NCI-H1694 treated with DMSO at 0.1 percent for 48 hours (cell line): ENCODE results near the gene KRT72.

Experiments used
- DNase-seq: peaks from one replicate; lab custom pipeline; 2025; lab: John Stamatoyannopoulos, UW

KRT72 gene

DNA sequence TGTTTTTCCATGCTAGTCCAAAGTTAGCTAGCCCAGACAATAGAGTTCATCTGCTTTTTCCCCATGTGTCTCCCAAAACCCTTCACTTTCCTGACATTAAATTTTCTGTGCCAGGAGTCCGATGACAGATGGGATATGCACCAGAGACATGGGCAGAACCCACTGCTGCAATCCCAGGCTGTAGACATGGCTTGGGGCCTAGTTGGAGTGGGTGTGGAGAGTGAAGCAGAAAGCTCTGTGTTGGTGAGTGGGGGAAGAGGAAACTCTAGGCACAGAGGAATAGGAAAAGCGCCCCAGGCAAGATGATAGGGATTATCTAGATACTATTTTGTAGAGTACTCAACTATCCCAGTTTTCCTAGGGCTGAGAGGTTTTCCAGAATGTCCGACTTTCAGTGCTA is 22.8 kb downstream of the KRT72 start:
- peak; percentile 58 for DNase-seq

GRCh38 chr12:52577316-52577715 is 23.9 kb downstream of the KRT72 start:
- DNase-seq: no peak

GRCh38 chr12:52575948-52576347 is 25.3 kb downstream of the KRT72 start:
- DNase-seq: no peak

- DNase-seq: no peak
These were observed 26.0 kb downstream of the KRT72 start for GRCh38 chr12:52575256-52575655.

- no peak for DNase-seq
These were observed 27.5 kb downstream of the KRT72 start, which contains the start of gene KRT74 for GRCh38 chr12:52573743-52574142. TSS of gene KRT74 (minus strand) at chr12:52573843. CDS start at chr12:52573777, 66 bp downstream.

GRCh38 chr12:52573306-52573705 is 28.0 kb downstream of the KRT72 start:
- DNase-seq: no peak

GRCh38 chr12:52570511-52570910 is 30.8 kb downstream of the KRT72 start:
- DNase-seq: no peak

DNA sequence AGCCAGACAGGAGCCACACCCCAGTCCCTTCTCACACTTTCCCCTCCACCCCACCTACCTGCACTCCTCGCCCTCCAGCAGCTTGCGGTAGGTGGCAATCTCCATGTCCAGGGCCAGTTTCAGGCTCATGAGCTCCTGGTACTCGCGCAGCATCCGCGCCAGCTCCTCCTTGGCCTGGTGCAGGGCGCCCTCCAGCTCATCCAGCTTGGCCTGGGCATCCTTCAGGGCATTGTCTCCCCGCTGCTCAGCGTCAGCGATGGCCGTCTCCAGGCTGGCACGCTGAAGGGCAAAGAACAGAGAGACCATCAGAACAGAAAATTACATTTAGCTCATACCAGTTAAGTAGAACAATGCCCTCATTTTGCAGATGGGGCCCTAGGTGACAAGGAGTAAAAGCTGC is 33.2 kb downstream of the KRT72 start:
- DNase-seq: no peak

DNA sequence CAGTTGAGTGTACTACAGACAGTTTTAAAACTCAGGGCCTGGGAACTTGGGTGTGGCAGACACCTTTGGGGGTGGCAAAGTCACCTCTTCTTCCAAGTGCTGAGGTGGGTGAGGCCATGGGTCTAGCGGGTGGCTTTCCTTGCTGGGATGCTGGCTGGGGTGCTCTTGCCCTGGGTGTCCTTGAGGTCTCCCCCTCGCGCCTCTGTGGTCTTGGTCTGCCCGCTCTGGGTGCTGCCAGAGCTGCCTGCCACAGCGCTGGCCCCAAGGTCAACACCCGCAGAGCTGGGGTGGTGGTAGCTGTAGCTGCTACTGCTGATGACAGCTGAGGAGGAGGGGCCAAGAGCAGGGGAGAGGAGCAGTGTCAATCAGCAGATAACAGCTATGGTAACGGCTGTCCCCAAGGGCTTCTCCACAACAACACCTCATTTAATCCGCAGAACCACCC is 34.4 kb downstream of the KRT72 start:
- DNase-seq: peak; percentile 26

DNA sequence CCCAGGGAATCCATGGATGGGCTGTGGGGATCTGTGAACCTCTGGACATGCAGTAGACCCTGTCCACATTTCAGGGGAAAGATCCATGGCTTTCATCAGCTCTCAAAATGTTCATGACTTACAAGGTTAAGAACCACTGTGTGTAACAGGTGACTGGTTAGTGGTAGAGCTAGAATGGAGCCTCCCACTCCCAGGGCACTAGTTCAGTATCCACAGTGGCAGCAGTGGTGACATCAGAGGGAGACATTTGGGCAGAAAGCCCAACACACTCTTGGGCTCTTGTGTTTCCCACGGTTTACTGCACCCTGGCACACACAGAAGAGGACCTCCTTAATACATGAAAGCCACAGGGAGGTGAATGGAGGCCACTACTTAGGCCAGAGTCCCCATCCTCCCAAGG is 36.7 kb downstream of the KRT72 start:
- no peak for DNase-seq

DNA sequence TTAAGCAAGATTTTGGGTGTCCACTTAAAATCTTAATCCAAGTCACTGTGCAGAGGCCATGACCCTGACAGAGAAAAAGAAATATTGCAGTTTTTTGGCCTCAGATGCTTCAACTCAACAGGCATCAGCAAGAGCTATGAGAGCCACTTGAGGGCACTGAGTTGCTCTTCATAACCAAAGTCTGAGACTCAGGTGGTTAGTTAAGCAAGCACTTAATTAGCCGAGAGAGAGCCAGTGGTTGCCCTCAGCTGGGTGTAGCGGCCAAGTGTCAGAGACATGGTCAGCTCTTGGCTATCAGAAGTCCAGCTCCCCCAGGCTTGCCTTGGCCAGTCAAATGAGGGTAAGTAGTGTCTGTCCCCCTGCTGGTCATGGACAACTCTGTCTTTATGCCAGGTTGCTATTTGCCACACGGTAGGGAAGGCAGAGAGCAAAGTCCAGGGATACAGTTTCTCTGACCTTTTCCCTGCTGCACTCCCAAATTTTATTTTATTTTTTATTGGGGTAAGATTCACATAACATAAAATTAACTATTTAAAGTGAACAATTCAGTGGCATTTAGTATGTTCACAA is 39.3 kb downstream of the KRT72 start:
- DNase-seq: no peak

GRCh38 chr12:52559979-52560378 is 41.3 kb downstream of the KRT72 start:
- no peak for DNase-seq

- DNase-seq: no peak
These were observed 42.4 kb downstream of the KRT72 start for GRCh38 chr12:52558781-52559445.

- DNase-seq: no peak
These were observed 43.8 kb downstream of the KRT72 start for GRCh38 chr12:52557476-52557875.

DNA sequence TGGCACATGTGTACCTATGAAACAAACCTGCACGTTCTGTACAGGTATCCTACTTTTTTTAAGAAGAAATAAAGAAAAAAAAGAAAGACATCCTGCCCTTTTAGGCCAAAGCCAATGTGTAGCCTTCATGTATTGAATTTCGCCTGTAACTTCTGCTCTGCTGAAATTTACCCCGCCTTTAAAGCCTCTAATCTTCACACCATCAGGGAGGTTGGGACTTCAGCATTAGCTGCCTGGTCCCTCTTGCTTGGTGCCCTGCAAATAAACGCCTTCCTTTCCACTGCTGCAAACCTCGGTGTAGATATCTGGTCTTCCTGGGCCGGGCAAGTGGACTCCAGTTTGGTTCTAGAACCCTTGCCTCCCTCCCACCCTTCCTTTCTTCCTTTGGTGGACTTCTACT is 45.7 kb downstream of the KRT72 start:
- DNase-seq: no peak

DNA sequence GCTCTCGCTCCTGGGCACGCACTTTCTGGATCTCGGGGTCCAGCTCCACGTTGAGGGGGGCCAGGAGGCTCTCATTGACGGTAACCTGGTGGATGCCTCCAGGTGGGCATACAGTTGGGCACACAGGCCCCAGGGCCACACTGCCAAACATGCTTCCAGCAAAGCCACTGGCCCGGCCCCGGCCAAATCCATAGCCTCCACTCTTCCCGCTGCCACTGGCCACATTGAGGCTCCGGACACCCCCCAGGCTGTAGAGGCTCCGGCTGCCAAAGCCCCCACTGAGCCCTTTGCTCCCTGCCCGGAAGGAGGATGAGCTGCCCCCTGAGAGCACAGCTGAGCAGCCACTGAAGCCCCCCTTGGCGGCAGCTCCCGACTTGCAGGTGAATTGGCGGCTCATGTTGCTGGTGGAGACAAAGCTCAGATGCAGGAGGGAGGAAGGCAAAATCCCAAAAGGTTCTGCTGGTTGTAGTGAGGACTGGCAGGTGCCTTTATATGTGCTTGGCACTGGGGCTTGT is 48.5 kb downstream of the KRT72 start, which contains the start of gene KRT71:
Gene KRT71 (minus strand): TSS at position 465 of the 515 bp plus-strand sequence. CDS start 68 bp downstream, at position 397.
- no peak for DNase-seq

DNA sequence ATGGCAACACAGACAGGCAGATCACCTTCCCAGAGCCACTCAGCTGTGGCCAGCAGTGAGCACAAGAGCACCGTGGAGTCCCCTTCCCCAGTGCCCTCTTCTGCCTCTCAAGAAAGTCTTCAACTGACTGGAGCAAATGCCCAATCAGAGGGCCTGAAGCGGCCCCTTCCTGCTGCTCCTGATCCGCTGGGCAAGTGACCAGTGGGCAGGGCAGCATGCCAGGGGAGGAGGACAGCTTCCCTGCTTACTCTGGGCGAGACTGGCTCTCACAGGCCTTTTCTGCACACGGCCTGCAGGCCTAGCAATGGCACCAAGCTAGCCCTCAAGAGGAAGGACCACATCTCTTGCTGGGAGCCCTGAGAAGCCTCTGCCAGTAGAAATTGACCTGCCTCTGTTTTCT is 49.2 kb downstream of the KRT72 start:
- no peak for DNase-seq

GRCh38 chr12:52551216-52551865 is 49.9 kb downstream of the KRT72 start:
- DNase-seq: no peak

DNA sequence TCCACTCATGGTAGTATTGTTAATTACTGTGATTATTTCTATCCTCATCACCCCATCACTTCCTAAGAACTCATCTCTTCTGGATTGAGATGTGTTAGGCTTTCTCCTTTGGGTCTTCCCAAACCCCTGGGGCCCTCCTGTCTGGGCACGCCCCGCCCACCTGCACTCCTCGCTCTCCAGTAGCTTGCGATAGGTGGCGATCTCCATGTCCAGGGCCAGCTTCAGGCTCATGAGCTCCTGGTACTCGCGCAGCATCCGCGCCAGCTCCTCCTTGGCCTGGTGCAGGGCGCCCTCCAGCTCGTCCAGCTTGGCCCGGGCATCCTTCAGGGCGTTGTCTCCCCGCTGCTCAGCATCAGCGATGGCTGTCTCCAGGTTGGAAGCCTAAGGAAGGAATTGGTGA is 55.1 kb downstream of the KRT72 start:
- DNase-seq: no peak

GRCh38 chr12:52543985-52544883 is 57.0 kb downstream of the KRT72 start:
- no peak for DNase-seq

DNA sequence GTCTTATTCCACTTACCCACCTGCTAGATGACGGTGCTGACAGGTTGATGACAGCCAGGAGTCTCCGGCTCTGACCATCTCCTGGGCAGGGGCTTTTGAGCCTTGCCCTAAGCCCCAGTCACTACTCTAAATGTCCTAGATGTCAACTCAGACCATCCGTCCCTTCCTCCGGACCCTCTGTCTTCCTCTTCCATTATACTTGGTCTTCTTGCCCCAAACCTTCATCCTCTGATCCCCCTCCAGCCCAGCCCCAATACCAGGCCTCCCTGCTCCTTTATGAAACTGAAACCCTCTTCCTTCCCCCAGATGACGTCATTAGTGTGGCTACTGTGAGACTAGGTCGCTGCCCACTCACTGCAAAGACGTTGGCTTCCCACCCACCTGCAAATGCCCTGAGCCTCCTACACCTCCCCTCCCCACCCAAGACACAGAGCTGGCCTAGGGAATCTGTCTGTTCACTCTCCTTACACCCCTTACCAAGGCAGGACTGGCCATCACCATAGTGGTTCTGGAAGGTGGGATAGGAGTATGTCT is 58.4 kb downstream of the KRT72 start:
- no peak for DNase-seq

GRCh38 chr12:52542157-52542556 is 59.1 kb downstream of the KRT72 start:
- no peak for DNase-seq
